Measurements from ENCODE around the gene RAMP1.

RAMP1 gene

GRCh38 chr2:237929979-237930378, 70.6 kb downstream of the RAMP1 start:
- DNase-seq (ENCODE audit: low read depth): no peak
- no peak overlapping the region for H3K4me3 ChIP-seq (ENCODE audit: low read depth, low read length)
- no peak for TF ChIP-seq CTCF (IDR thresholded peaks at IDR 0.05; ENCODE audit: low read depth, low read length, missing control alignments)
- in situ Hi-C loops (cut with HindIII; ENCODE audit: low sequenced_read_pairs): no loop called here

- no peak for DNase-seq (ENCODE audit: low read depth)
- no peak for TF ChIP-seq CTCF (IDR thresholded peaks at IDR 0.05; ENCODE audit: low read depth, low read length, missing control alignments)
- in situ Hi-C loops (cut with HindIII; ENCODE audit: low sequenced_read_pairs): no loop called here
- no peak overlapping the region for H3K4me3 ChIP-seq (ENCODE audit: low read depth, low read length)
Measured at GRCh38 chr2:237931205-237931721, 71.8 kb downstream of the RAMP1 start.

DNA sequence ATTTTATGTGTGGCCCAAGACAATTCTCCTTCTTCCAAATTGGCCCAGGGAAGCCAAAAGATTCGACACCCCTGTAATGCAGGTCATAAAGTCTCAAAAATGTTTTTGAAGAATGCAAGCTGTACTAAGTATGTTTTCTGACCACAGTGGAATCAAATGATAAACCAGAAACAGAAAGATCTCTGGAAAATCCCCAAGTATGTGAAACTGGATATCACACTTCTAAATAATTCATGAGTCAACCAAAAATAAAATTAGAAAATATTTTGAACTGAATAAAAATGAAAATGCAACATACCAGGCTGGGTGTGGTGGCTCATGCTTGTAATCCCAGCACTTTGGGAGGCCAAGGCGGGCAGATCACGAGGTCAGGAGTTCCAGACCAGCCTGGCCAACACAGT, 73.3 kb downstream of the RAMP1 start:
- in situ Hi-C loops (cut with HindIII; ENCODE audit: low sequenced_read_pairs): no loop called here
- DNase-seq (ENCODE audit: low read depth): peak; percentile 68
- no peak overlapping the region for H3K4me3 ChIP-seq (ENCODE audit: low read depth, low read length)
- TF ChIP-seq CTCF (IDR thresholded peaks at IDR 0.05; ENCODE audit: low read depth, low read length, missing control alignments): no peak

DNA sequence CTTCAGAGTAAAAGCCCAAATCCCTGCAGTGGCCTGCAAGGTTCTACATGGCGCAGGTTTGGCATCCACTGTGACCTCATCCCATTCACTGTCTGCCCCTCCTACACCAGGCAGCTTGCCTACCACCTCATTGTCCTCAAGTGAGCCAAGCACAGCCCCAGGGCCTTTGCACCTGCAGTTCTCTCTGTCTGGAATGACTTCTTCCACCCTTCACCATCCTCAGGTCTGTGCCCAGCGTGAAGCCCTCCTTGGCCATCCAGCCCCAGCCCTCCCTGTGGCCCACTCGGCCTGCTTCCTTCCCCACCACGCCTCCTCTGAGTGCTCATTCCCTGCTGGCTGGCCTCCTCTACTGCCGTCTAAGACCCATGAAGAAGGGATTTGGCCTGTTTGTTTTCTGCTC, 74.8 kb downstream of the RAMP1 start:
- in situ Hi-C loops (cut with HindIII; ENCODE audit: low sequenced_read_pairs): no loop called here
- no peak for DNase-seq (ENCODE audit: low read depth)
- no peak overlapping the region for H3K4me3 ChIP-seq (ENCODE audit: low read depth, low read length)

DNA sequence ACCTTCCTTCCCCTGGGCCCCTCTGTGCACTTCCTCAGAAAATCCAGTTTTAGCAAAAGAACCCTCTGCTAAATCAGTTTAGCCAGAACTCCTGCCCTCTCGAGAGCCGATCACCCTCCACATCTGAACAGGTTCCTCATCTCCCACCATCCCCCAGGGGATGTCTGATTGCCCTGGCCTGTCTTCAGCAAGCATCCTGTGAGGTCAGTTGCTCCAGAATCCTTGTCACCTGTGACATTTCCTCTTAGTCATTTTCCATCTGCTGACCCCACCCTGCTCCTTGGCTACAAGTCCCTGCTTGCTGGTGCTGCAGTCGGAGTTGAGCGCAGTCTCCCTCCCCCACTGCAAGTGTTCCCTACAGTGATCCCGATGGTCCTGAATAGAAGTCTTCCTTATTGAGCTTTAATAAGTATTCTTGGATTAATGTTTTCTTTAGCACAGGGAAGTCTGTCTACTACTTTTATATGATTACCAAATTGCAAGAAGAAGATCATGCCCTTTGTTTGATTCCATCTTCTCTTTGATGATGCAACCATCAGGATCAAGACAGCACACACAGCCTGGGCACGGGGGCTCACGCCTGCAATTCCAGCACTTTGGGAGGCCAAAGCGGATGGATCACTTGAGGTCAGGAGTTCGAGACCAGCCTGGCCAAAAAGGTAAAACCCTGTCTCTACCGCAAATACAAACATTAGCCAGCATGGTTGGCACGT, 76.5 kb downstream of the RAMP1 start:
- no peak for DNase-seq (ENCODE audit: low read depth)
- no peak for TF ChIP-seq CTCF (IDR thresholded peaks at IDR 0.05; ENCODE audit: low read depth, low read length, missing control alignments)
- H3K4me3 ChIP-seq (ENCODE audit: low read depth, low read length): no peak overlapping the region
- in situ Hi-C loops (cut with HindIII; ENCODE audit: low sequenced_read_pairs): no loop called here

More for the DNA sequence above, 74.8 kb downstream of the RAMP1 start:
- TF ChIP-seq CTCF (IDR thresholded peaks at IDR 0.05; ENCODE audit: low read depth, low read length, missing control alignments): no peak

GRCh38 chr2:237939251-237939650, 79.8 kb downstream of the RAMP1 start:
- TF ChIP-seq CTCF (IDR thresholded peaks at IDR 0.05; ENCODE audit: low read depth, low read length, missing control alignments): no peak

More at GRCh38 chr2:237939251-237939650, 79.8 kb downstream of the RAMP1 start:
- no peak for DNase-seq (ENCODE audit: low read depth)
- in situ Hi-C loops (cut with HindIII; ENCODE audit: low sequenced_read_pairs): no loop called here
- no peak overlapping the region for H3K4me3 ChIP-seq (ENCODE audit: low read depth, low read length)

Data from astrocyte of the cerebellum (primary cell).